RWPE1 (cell line): Measurements from ENCODE around the gene SLC45A1.

Experiments
- CTCF ChIA-PET: fragments of 350-600 bp; sonication (Branson Sonifier 250); formaldehyde crosslinking; extraction: SDS; loops from one replicate; lab custom pipeline; 2021; lab: Yijun Ruan, JAX
- POLR2A ChIA-PET: fragments of 400-600 bp; formaldehyde crosslinking; extraction: SDS; loops from one replicate; lab custom pipeline; 2020; ENCODE audit warnings: antibody characterized with exemption; ENCODE audit not compliant: low non-redundant PET; lab: Yijun Ruan, JAX
- DNase-seq: peaks from one replicate; pipeline ENCODE4 v3.0.0; 2012; ENCODE audit warnings: low spot score
- H3K27ac ChIP-seq: fragments of 450-650 bp; 2 replicates; pipeline ENCODE4 v1.5.1; 2017
- CTCF ChIP-seq: fragments of 450-650 bp; conservative IDR thresholded peaks from 2 replicates; pipeline ENCODE4 v1.5.1; 2017; ENCODE audit warnings: low read depth, mild to moderate bottlenecking

Gene SLC45A1

GRCh38 chr1:8345621-8346415 lies 27.9 kb downstream of the SLC45A1 start:
- ChIA-PET POLR2A (no interaction called here), CTCF (interaction anchor here (2.4 kb wide), 1 partner anchor 371 kb away, joined by 17 read pairs; no protein-coding TSS in a partner anchor)
- DNase-seq, result no peak
- no peak for TF ChIP-seq CTCF
- H3K27ac ChIP-seq, result no peak overlapping the region

- TF ChIP-seq CTCF, result no peak
- POLR2A ChIA-PET, result no interaction called here
- CTCF ChIA-PET, result interaction anchor here (2.4 kb wide), 1 partner anchor 372 kb away, joined by 17 read pairs; no protein-coding TSS in a partner anchor
- no peak for DNase-seq
- peak overlapping the region; percentile 2; the same call in 1 of the 2 replicates for H3K27ac ChIP-seq
These were observed 29.7 kb downstream of the SLC45A1 start for GRCh38 chr1:8347635-8348034.

- no peak for TF ChIP-seq CTCF
- H3K27ac ChIP-seq, result peak overlapping the region; percentile 2; the same call in 1 of the 2 replicates
- no peak for DNase-seq
- ChIA-PET CTCF (interaction anchor here (0.5 to 2.4 kb wide), 11 partner anchors 20 to 603 kb away, joined by 3 to 17 read pairs (median 5); no protein-coding TSS in a partner anchor), POLR2A (no interaction called here)
These were observed 30.3 kb downstream of the SLC45A1 start for GRCh38 chr1:8348047-8348776.

GRCh38 chr1:8348777-8349472 lies 31.0 kb downstream of the SLC45A1 start:
- POLR2A ChIA-PET, result no interaction called here
- DNase-seq, result peak; percentile 74
- 0 out of 2 replicates have a peak overlapping the region, but pooled peaks have one; percentile 2 for H3K27ac ChIP-seq
- CTCF ChIA-PET, result interaction anchor here (0.5 to 1.5 kb wide), 12 partner anchors 19 to 603 kb away, joined by 3 to 11 read pairs (median 5); no protein-coding TSS in a partner anchor
- peak; percentile 90 for TF ChIP-seq CTCF

- no peak for DNase-seq
- TF ChIP-seq CTCF, result no peak
- CTCF ChIA-PET, result interaction anchor here (0.6 to 1.5 kb wide), 6 partner anchors 321 to 594 kb away, joined by 3 to 11 read pairs (median 6); no protein-coding TSS in a partner anchor
- no peak overlapping the region for H3K27ac ChIP-seq
- POLR2A ChIA-PET, result no interaction called here
These were observed 31.6 kb downstream of the SLC45A1 start for GRCh38 chr1:8349473-8349865.
